ENCODE results near the gene LBX2.

Gene LBX2

GRCh38 chr2:74526649-74527230 is 27.3 kb upstream of the LBX2 start:
- Histone ChIP-seq H3K4me1 (ENCODE audit: control insufficient read depth in 5 of 5, insufficient read depth in 5 of 5, low read length in 5 of 5) (peaks cover 2 to 33% (median 26%) of the 10 kb centered on the region in 5 donors), H3K27me3 (ENCODE audit: control insufficient read depth in 5 of 5, insufficient read depth in 4 of 5, low read length in 5 of 5) (peaks cover 0 to 3% (median 0%) of the 10 kb centered on the region in 5 donors), H3K36me3 (ENCODE audit: control insufficient read depth in 5 of 5, insufficient read depth in 5 of 5, low read length in 5 of 5) (peaks cover 0 to 37% (median 27%) of the 10 kb centered on the region in 5 donors), H3K27ac (ENCODE audit: low read depth, low read length) (no peak overlapping the region), H3K9ac (ENCODE audit: low read length in 5 of 5) (no peak overlapping the region), H3K4me3 (ENCODE audit: low read depth in 1 of 5, low read length in 5 of 5) (no peak overlapping the region), H3K9me3 (ENCODE audit: control insufficient read depth in 5 of 5, low read length in 5 of 5) (no peaks in the 10 kb centered on the region)

- H3K27me3 ChIP-seq (ENCODE audit: control insufficient read depth in 5 of 5, insufficient read depth in 4 of 5, low read length in 5 of 5): peaks cover 0 to 3% (median 0%) of the 10 kb centered on the region in 5 donors
- no peaks in the 10 kb centered on the region for H3K9me3 ChIP-seq (ENCODE audit: control insufficient read depth in 5 of 5, low read length in 5 of 5)
- H3K36me3 ChIP-seq (ENCODE audit: control insufficient read depth in 5 of 5, insufficient read depth in 5 of 5, low read length in 5 of 5): peaks cover 0 to 32% (median 27%) of the 10 kb centered on the region in 5 donors
- H3K9ac ChIP-seq (ENCODE audit: low read length in 5 of 5): no peak within 1 kb of the TSS
- no peak within 1 kb of the TSS for H3K27ac ChIP-seq (ENCODE audit: low read depth, low read length)
- peaks cover 2 to 25% (median 22%) of the 10 kb centered on the region in 5 donors for H3K4me1 ChIP-seq (ENCODE audit: control insufficient read depth in 5 of 5, insufficient read depth in 5 of 5, low read length in 5 of 5)
- H3K4me3 ChIP-seq (ENCODE audit: low read depth in 1 of 5, low read length in 5 of 5): no peak within 1 kb of the TSS
Observed at GRCh38 chr2:74525717-74526648, 26.6 kb upstream of the LBX2 start, which contains the start of gene DQX1. TSS of gene DQX1 (minus strand) at chr2:74526231. CDS start at chr2:74525729, 502 bp downstream.

- Histone ChIP-seq H3K9me3 (ENCODE audit: control insufficient read depth in 5 of 5, low read length in 5 of 5) (no peaks in the 10 kb centered on the region), H3K27me3 (ENCODE audit: control insufficient read depth in 5 of 5, insufficient read depth in 4 of 5, low read length in 5 of 5) (peaks cover 0 to 6% (median 5%) of the 10 kb centered on the region in 5 donors), H3K4me3 (ENCODE audit: low read depth in 1 of 5, low read length in 5 of 5) (no peak overlapping the region), H3K4me1 (ENCODE audit: control insufficient read depth in 5 of 5, insufficient read depth in 5 of 5, low read length in 5 of 5) (peaks cover 2 to 17% (median 15%) of the 10 kb centered on the region in 5 donors), H3K36me3 (ENCODE audit: control insufficient read depth in 5 of 5, insufficient read depth in 5 of 5, low read length in 5 of 5) (peaks cover 0 to 32% (median 27%) of the 10 kb centered on the region in 5 donors), H3K27ac (ENCODE audit: low read depth, low read length) (no peak overlapping the region), H3K9ac (ENCODE audit: low read length in 5 of 5) (no peak overlapping the region)
Observed at GRCh38 chr2:74524955-74525716, 25.7 kb upstream of the LBX2 start.

- Histone ChIP-seq H3K9me3 (ENCODE audit: control insufficient read depth in 5 of 5, low read length in 5 of 5) (no peaks in the 10 kb centered on the region), H3K4me3 (ENCODE audit: low read depth in 1 of 5, low read length in 5 of 5) (no peak overlapping the region), H3K27ac (ENCODE audit: low read depth, low read length) (no peak overlapping the region), H3K27me3 (ENCODE audit: control insufficient read depth in 5 of 5, insufficient read depth in 4 of 5, low read length in 5 of 5) (peaks cover 3 to 16% (median 14%) of the 10 kb centered on the region in 5 donors), H3K4me1 (ENCODE audit: control insufficient read depth in 5 of 5, insufficient read depth in 5 of 5, low read length in 5 of 5) (peaks cover 2 to 13% (median 12%) of the 10 kb centered on the region in 5 donors), H3K9ac (ENCODE audit: low read length in 5 of 5) (no peak overlapping the region), H3K36me3 (ENCODE audit: control insufficient read depth in 5 of 5, insufficient read depth in 5 of 5, low read length in 5 of 5) (peaks cover 0 to 32% (median 27%) of the 10 kb centered on the region in 5 donors)
Observed at GRCh38 chr2:74524005-74524404, 24.6 kb upstream of the LBX2 start.

- H3K27me3 ChIP-seq (ENCODE audit: control insufficient read depth in 5 of 5, insufficient read depth in 4 of 5, low read length in 5 of 5): peaks cover 16 to 30% (median 28%) of the 10 kb centered on the region in 5 donors
- no peaks in the 10 kb centered on the region for H3K9me3 ChIP-seq (ENCODE audit: control insufficient read depth in 5 of 5, low read length in 5 of 5)
- no peak overlapping the region for H3K27ac ChIP-seq (ENCODE audit: low read depth, low read length)
- no peak overlapping the region for H3K9ac ChIP-seq (ENCODE audit: low read length in 5 of 5)
- no peak overlapping the region for H3K4me3 ChIP-seq (ENCODE audit: low read depth in 1 of 5, low read length in 5 of 5)
- peaks cover 0 to 23% (median 21%) of the 10 kb centered on the region in 5 donors for H3K36me3 ChIP-seq (ENCODE audit: control insufficient read depth in 5 of 5, insufficient read depth in 5 of 5, low read length in 5 of 5)
- H3K4me1 ChIP-seq (ENCODE audit: control insufficient read depth in 5 of 5, insufficient read depth in 5 of 5, low read length in 5 of 5): no peaks in the 10 kb centered on the region
Observed at GRCh38 chr2:74522516-74522915, 23.1 kb upstream of the LBX2 start.

- peak overlapping the region in 4 of 5 donors; percentile 44 to 65 (median 48) for H3K4me3 ChIP-seq (ENCODE audit: low read depth in 1 of 5, low read length in 5 of 5)
Observed at GRCh38 chr2:74516650-74517049, 17.2 kb upstream of the LBX2 start.

GRCh38 chr2:74515981-74516633 is 16.7 kb upstream of the LBX2 start:
- Histone ChIP-seq H3K9me3 (ENCODE audit: control insufficient read depth in 5 of 5, low read length in 5 of 5) (no peaks in the 10 kb centered on the region), H3K36me3 (ENCODE audit: control insufficient read depth in 5 of 5, insufficient read depth in 5 of 5, low read length in 5 of 5) (no peaks in the 10 kb centered on the region), H3K4me3 (ENCODE audit: low read depth in 1 of 5, low read length in 5 of 5) (peak overlapping the region in 4 of 5 donors; percentile 44 to 65 (median 48))

More at GRCh38 chr2:74516650-74517049, 17.2 kb upstream of the LBX2 start:
- no peaks in the 10 kb centered on the region for H3K9me3 ChIP-seq (ENCODE audit: control insufficient read depth in 5 of 5, low read length in 5 of 5)
- no peak overlapping the region for H3K9ac ChIP-seq (ENCODE audit: low read length in 5 of 5)
- H3K27me3 ChIP-seq (ENCODE audit: control insufficient read depth in 5 of 5, insufficient read depth in 4 of 5, low read length in 5 of 5): peaks cover 55 to 84% (median 69%) of the 10 kb centered on the region in 5 donors
- no peaks in the 10 kb centered on the region for H3K36me3 ChIP-seq (ENCODE audit: control insufficient read depth in 5 of 5, insufficient read depth in 5 of 5, low read length in 5 of 5)
- H3K4me1 ChIP-seq (ENCODE audit: control insufficient read depth in 5 of 5, insufficient read depth in 5 of 5, low read length in 5 of 5): peaks cover 0 to 29% (median 24%) of the 10 kb centered on the region in 5 donors
- no peak overlapping the region for H3K27ac ChIP-seq (ENCODE audit: low read depth, low read length)

GRCh38 chr2:74515271-74515980 is 16.0 kb upstream of the LBX2 start:
- Histone ChIP-seq H3K27me3 (ENCODE audit: control insufficient read depth in 5 of 5, insufficient read depth in 4 of 5, low read length in 5 of 5) (peaks cover 63 to 91% (median 77%) of the 10 kb centered on the region in 5 donors), H3K27ac (ENCODE audit: low read depth, low read length) (no peak overlapping the region), H3K36me3 (ENCODE audit: control insufficient read depth in 5 of 5, insufficient read depth in 5 of 5, low read length in 5 of 5) (no peaks in the 10 kb centered on the region), H3K9ac (ENCODE audit: low read length in 5 of 5) (no peak overlapping the region), H3K4me1 (ENCODE audit: control insufficient read depth in 5 of 5, insufficient read depth in 5 of 5, low read length in 5 of 5) (peaks cover 0 to 29% (median 24%) of the 10 kb centered on the region in 5 donors), H3K9me3 (ENCODE audit: control insufficient read depth in 5 of 5, low read length in 5 of 5) (no peaks in the 10 kb centered on the region), H3K4me3 (ENCODE audit: low read depth in 1 of 5, low read length in 5 of 5) (peak overlapping the region in 3 of 5 donors; percentile 45 to 65 (median 52))

More at GRCh38 chr2:74515981-74516633, 16.7 kb upstream of the LBX2 start:
- peaks cover 0 to 29% (median 24%) of the 10 kb centered on the region in 5 donors for H3K4me1 ChIP-seq (ENCODE audit: control insufficient read depth in 5 of 5, insufficient read depth in 5 of 5, low read length in 5 of 5)
- H3K27me3 ChIP-seq (ENCODE audit: control insufficient read depth in 5 of 5, insufficient read depth in 4 of 5, low read length in 5 of 5): peaks cover 60 to 90% (median 75%) of the 10 kb centered on the region in 5 donors
- H3K27ac ChIP-seq (ENCODE audit: low read depth, low read length): no peak overlapping the region
- H3K9ac ChIP-seq (ENCODE audit: low read length in 5 of 5): no peak overlapping the region

Measured in subcutaneous abdominal adipose tissue (tissue), 5 donors.